H1 (cell line): ENCODE data around the gene TROAP. TPM values are rescaled to one million over a fixed set of nuclear protein-coding genes. Genes with fewer than 3 reads are reported as not detected.

Source experiments
- CTCF ChIA-PET: fragments of 300-600 bp; sonication (Branson Sonifier 250); formaldehyde crosslinking; loops from one replicate; lab custom pipeline; 2021; ENCODE audit not compliant: partially characterized antibody; lab: Charles Lee
- POLR2A ChIA-PET: fragments of 300-600 bp; sonication (Branson Sonifier 250); formaldehyde crosslinking; loops from one replicate; lab custom pipeline; 2021; ENCODE audit warnings: inconsistent platforms; ENCODE audit not compliant: partially characterized antibody; lab: Charles Lee
- DNase-seq, 2 experiments: peaks; one replicate each; pipeline versions ENCODE4 v3.0.0 to v3.0.0-alpha.2; 2010 to 2022; ENCODE audit warnings: low spot score in 2 of 2, low read depth in 1 of 2, mixed read lengths in 1 of 2
- FAIRE-seq: peaks from 2 replicates; lab custom pipeline; 2011; peaks lifted over from hg19 to GRCh38; lab: Jason Lieb, UNC
- H2AFZ ChIP-seq: 2 replicates; pipeline ENCODE4 v1.8.1; 2012; ENCODE audit warnings: low read length, inconsistent platforms
- H2AK5ac ChIP-seq: 2 replicates; pipeline ENCODE4 v1.6.1; 2013; ENCODE audit warnings: low read depth, low read length
- H2BK120ac ChIP-seq: replicated peaks from 2 replicates; pipeline ENCODE3; 2013; ENCODE audit warnings: low read depth, low read length, inconsistent platforms
- H2BK12ac ChIP-seq: 2 replicates; pipeline ENCODE4 v1.6.1; 2013; ENCODE audit warnings: low read depth, low read length
- H2BK15ac ChIP-seq: 2 replicates; pipeline ENCODE4 v1.6.1; 2013; ENCODE audit warnings: low read length
- H2BK20ac ChIP-seq: 2 replicates; pipeline ENCODE4 v1.6.1; 2013; ENCODE audit warnings: low read length
- H2BK5ac ChIP-seq: 2 replicates; pipeline ENCODE4 v1.6.1; 2013; ENCODE audit warnings: low read depth, low read length
- H3K14ac ChIP-seq: 2 replicates; pipeline ENCODE4 v1.6.1; 2013; ENCODE audit warnings: inconsistent platforms; ENCODE audit not compliant: insufficient read length
- H3K18ac ChIP-seq: 2 replicates; pipeline ENCODE4 v1.6.1; 2013; ENCODE audit warnings: low read length; ENCODE audit errors: extremely low read depth
- H3K23ac ChIP-seq: 2 replicates; pipeline ENCODE4 v1.6.1; 2013; ENCODE audit warnings: inconsistent platforms; ENCODE audit not compliant: insufficient read length
- H3K23me2 ChIP-seq: 2 replicates; pipeline ENCODE4 v1.6.1; 2013; ENCODE audit warnings: low read depth, low read length
- H3K27ac ChIP-seq: 2 replicates; pipeline ENCODE4 v1.6.1; 2011; ENCODE audit warnings: low read depth, low read length, inconsistent platforms
- H3K27me3 ChIP-seq, 4 experiments: replicated peaks in 1 of 4; 1 replicate in 1 of 4; 2 replicates in 3 of 4; pipeline versions ENCODE4 v1.6.1 to v1.8.1; 2011 to 2013; ENCODE audit warnings: low read length in 3 of 4, mild to moderate bottlenecking in 3 of 4, inconsistent platforms in 2 of 4, mixed read lengths in 2 of 4, moderate library complexity in 1 of 4; ENCODE audit not compliant: control insufficient read depth in 3 of 4, insufficient read depth in 3 of 4; ENCODE audit errors: extremely low read depth in 1 of 4
- H3K36me3 ChIP-seq, 4 experiments: 2 replicates each; pipeline versions ENCODE4 v1.6.1 to v1.8.1; 2011 to 2013; ENCODE audit warnings: mild to moderate bottlenecking in 4 of 4, low read length in 3 of 4, moderate library complexity in 2 of 4, control low read depth in 1 of 4, inconsistent platforms in 1 of 4; ENCODE audit not compliant: insufficient read depth in 4 of 4, control insufficient read depth in 2 of 4
- H3K4ac ChIP-seq: replicated peaks from 2 replicates; pipeline ENCODE3; 2013; ENCODE audit warnings: low read length, low read depth, mixed read lengths, inconsistent platforms; ENCODE audit not compliant: insufficient read length
- H3K4me1 ChIP-seq, 4 experiments: replicated peaks in 1 of 4; 1 replicate in 1 of 4; 2 replicates in 3 of 4; pipeline versions ENCODE4 v1.6.1 to v1.8.1; 2011 to 2013; ENCODE audit warnings: low read length in 3 of 4, inconsistent platforms in 2 of 4, mixed read lengths in 1 of 4; ENCODE audit not compliant: insufficient read depth in 4 of 4, control insufficient read depth in 3 of 4
- H3K4me2 ChIP-seq, 2 experiments: 2 replicates each; pipeline versions ENCODE4 v1.6.1 to v1.8.1; 2011 to 2013; ENCODE audit warnings: low read depth in 2 of 2, low read length in 2 of 2, control low read depth in 1 of 2, inconsistent platforms in 1 of 2, mild to moderate bottlenecking in 1 of 2; ENCODE audit not compliant: insufficient read depth in 1 of 2
- H3K4me3 ChIP-seq, 4 experiments: fragments of 200-600, 300-600 bp in 1 of 4; sonication (generic), shearing (Covaris generic), sonication (Bioruptor Twin) in 1 of 4; 2 replicates each; pipeline versions ENCODE4 v1.5.1 to v1.8.1; 2011 to 2016; ENCODE audit warnings: low read length in 4 of 4, low read depth in 3 of 4, control low read depth in 2 of 4, inconsistent platforms in 2 of 4, mild to moderate bottlenecking in 2 of 4, mixed read lengths in 1 of 4, moderate library complexity in 1 of 4; ENCODE audit not compliant: insufficient read depth in 2 of 4; ENCODE audit errors: extremely low read depth in 1 of 4
- H3K56ac ChIP-seq: replicated peaks from 2 replicates; pipeline ENCODE3; 2013; ENCODE audit warnings: low read depth, mild to moderate bottlenecking, mixed read lengths, low read length, inconsistent platforms; ENCODE audit not compliant: insufficient read length
- H3K79me1 ChIP-seq: 2 replicates; pipeline ENCODE4 v1.6.1; 2013; ENCODE audit warnings: low read depth, low read length, control low read depth
- H3K79me2 ChIP-seq, 2 experiments: 2 replicates each; pipeline versions ENCODE4 v1.6.1 to v1.8.1; 2012 to 2013; ENCODE audit warnings: low read length in 2 of 2, mild to moderate bottlenecking in 2 of 2, inconsistent platforms in 1 of 2; ENCODE audit not compliant: insufficient read depth in 2 of 2, control insufficient read depth in 1 of 2
- H3K9ac ChIP-seq, 4 experiments: replicated peaks in 1 of 4; 1 replicate in 1 of 4; 2 replicates in 3 of 4; pipeline versions ENCODE4 v1.6.1 to v1.8.1; 2011 to 2013; ENCODE audit warnings: low read depth in 3 of 4, low read length in 3 of 4, control low read depth in 2 of 4, mild to moderate bottlenecking in 2 of 4, moderate library complexity in 2 of 4, inconsistent platforms in 1 of 4; ENCODE audit errors: extremely low read depth in 1 of 4
- H3K9me3 ChIP-seq, 2 experiments: 2 replicates each; pipeline versions ENCODE4 v1.6.1 to v1.8.1; 2012 to 2013; ENCODE audit warnings: mild to moderate bottlenecking in 2 of 2, moderate library complexity in 2 of 2, control low read depth in 1 of 2, inconsistent platforms in 1 of 2, low read depth in 1 of 2, low read length in 1 of 2, mixed read lengths in 1 of 2; ENCODE audit not compliant: insufficient read depth in 2 of 2
- H4K20me1 ChIP-seq, 2 experiments: replicated peaks in 1 of 2; 2 replicates each; pipeline versions ENCODE3 to v1.8.1; 2011 to 2013; ENCODE audit warnings: inconsistent platforms in 2 of 2, low read length in 2 of 2, mild to moderate bottlenecking in 1 of 2; ENCODE audit not compliant: insufficient read depth in 2 of 2, control insufficient read depth in 1 of 2
- H4K5ac ChIP-seq: 2 replicates; pipeline ENCODE4 v1.6.1; 2013; ENCODE audit warnings: low read length, low read depth, mixed read lengths, inconsistent platforms; ENCODE audit not compliant: insufficient read length
- H4K8ac ChIP-seq: 2 replicates; pipeline ENCODE4 v1.8.0; 2013; ENCODE audit warnings: mild to moderate bottlenecking, moderate library complexity, low read length, inconsistent platforms; ENCODE audit not compliant: insufficient read depth; ENCODE audit errors: extremely low read depth
- H4K91ac ChIP-seq: replicated peaks from 2 replicates; pipeline ENCODE3; 2013; ENCODE audit warnings: low read length, mixed read lengths, inconsistent platforms; ENCODE audit not compliant: insufficient read length
- TCF12 ChIP-seq: IDR thresholded peaks from 2 replicates; pipeline ENCODE4 v1.6.1; 2011; ENCODE audit warnings: low read depth, mild to moderate bottlenecking, low read length
- YY1 ChIP-seq: IDR thresholded peaks from 2 replicates; pipeline ENCODE4 v1.6.1; 2011; ENCODE audit warnings: low read depth, mild to moderate bottlenecking, low read length
- WGBS, 2 experiments: shearing (Covaris generic) in 1 of 2; methylation state at CpG; one replicate each; pipeline versions ENCODE4 v1.1.6 to v1.1.7; 2013 to 2015; ENCODE audit warnings: low lambda C conversion rate in 2 of 2, mixed read lengths in 2 of 2, inconsistent platforms in 1 of 2, low coverage in 1 of 2, missing lambda C conversion rate in 1 of 2; ENCODE audit not compliant: insufficient replicate concordance in 2 of 2, insufficient coverage in 1 of 2, insufficient read length in 1 of 2; ENCODE audit errors: extremely low coverage in 1 of 2, missing lambda C conversion rate in 1 of 2; 5-methylcytosine and 5-hydroxymethylcytosine counted together
- polyA plus RNA-seq, 7 experiments: library from polyadenylated mRNA; depleted of rRNA in 3 of 7; stranded (reverse) in 5 of 7; unstranded in 2 of 7; fragments of >200 nt in 5 of 7; fragments of 200-250 nt in 2 of 7; gene quantifications; 1 replicate in 5 of 7; 2 replicates in 1 of 7; 4 replicates in 1 of 7; pipeline versions ENCODE4 v1.2.1 to v1.2.3, GENCODE V29; 2011 to 2013; ENCODE audit warnings: missing spikeins in 2 of 7, mixed read lengths in 2 of 7
- total RNA-seq: library from RNA; stranded (reverse); fragmentation: NEBNext Ultra II Directional; extraction: Animal tissue kit (Norgen Biotek cat#: 25700); gene quantifications from 2 replicates; pipeline ENCODE4 v1.2.1, GENCODE V29; 2021

The TROAP gene
- total and polyA plus RNA-seq, 2 of the 8 experiments (the other 6 are each of a cell fraction or from before 2014, with no cell fraction given): 36.7 to 52.0 TPM

GRCh38 chr12:49297695-49298060, 25.4 kb upstream of the TROAP start:
- Histone ChIP-seq H4K91ac (no peak overlapping the region), H2BK120ac (no peak overlapping the region), H3K14ac (no peak overlapping the region), H2AFZ (no peak overlapping the region), H3K23ac (no peak overlapping the region), H2BK20ac (no peak overlapping the region), H4K5ac (no peak overlapping the region), H3K4me1 (peaks cover 0 to 35% (median 16%) of the 10 kb centered on the region in 4 experiments; a peak in 6 of 7 replicates), H3K4me3 (peak overlapping the region in 2 of 4 experiments; percentile 15 to 59; a peak in 3 of 8 replicates), H3K36me3 (no peaks in the 10 kb centered on the region), H3K23me2 (peaks cover 11% of the 10 kb centered on the region; the same call in 1 of the 2 replicates), H3K79me1 (no peaks in the 10 kb centered on the region), H2BK12ac (no peak overlapping the region), H4K20me1 (peaks cover 2 to 20% of the 10 kb centered on the region in 2 experiments), H2BK15ac (no peak overlapping the region), H4K8ac (no peak overlapping the region), H3K4ac (no peak overlapping the region), H3K4me2 (peak overlapping the region; percentile 60 to 99), H3K27me3 (peaks cover 46 to 63% (median 59%) of the 10 kb centered on the region in 4 experiments), H3K79me2 (no peaks in the 10 kb centered on the region), H3K56ac (no peak overlapping the region), H2BK5ac (no peak overlapping the region), H3K27ac (no peak overlapping the region), H3K9me3 (no peaks in the 10 kb centered on the region), H2AK5ac (no peak overlapping the region), H3K9ac (no peak overlapping the region), H3K18ac (no peak overlapping the region; the same call in 1 of the 2 replicates)
- ChIA-PET CTCF (interaction anchor here (0.7 to 14.4 kb wide), 27 partner anchors 7 to 513 kb away, joined by 3 to 276 read pairs (median 4); partner anchors contain the start of genes C1QL4, DNAJC22 and TROAP), POLR2A (interaction anchor here (0.9 to 1.7 kb wide), 6 partner anchors 18 to 45 kb away, joined by 3 to 9 read pairs (median 5); partner anchors contain the start of genes TROAP and TUBA1C)
- DNase-seq (no peak), FAIRE-seq (no peak)
- 42% methylated on average over 6 of the region's 8 CpGs; no CpG with 5 or more reads in 1 of the 2 experiments for whole genome bisulfite sequencing, 2 experiments
- TF ChIP-seq YY1: 0 out of 2 replicates have a peak, but pooled peaks have one; percentile 4
- TF ChIP-seq TCF12: no peak
